Measurements from ENCODE around the gene POLH. TPM values are rescaled to one million over a fixed set of nuclear protein-coding genes. Genes with fewer than 3 reads are reported as not detected.
A peak's percentile ranks its signal among the peaks of the same experiment; 100 is the strongest.

POLH gene
- total RNA-seq, 1 experiment from 2014 or later: 24.9 TPM

DNA sequence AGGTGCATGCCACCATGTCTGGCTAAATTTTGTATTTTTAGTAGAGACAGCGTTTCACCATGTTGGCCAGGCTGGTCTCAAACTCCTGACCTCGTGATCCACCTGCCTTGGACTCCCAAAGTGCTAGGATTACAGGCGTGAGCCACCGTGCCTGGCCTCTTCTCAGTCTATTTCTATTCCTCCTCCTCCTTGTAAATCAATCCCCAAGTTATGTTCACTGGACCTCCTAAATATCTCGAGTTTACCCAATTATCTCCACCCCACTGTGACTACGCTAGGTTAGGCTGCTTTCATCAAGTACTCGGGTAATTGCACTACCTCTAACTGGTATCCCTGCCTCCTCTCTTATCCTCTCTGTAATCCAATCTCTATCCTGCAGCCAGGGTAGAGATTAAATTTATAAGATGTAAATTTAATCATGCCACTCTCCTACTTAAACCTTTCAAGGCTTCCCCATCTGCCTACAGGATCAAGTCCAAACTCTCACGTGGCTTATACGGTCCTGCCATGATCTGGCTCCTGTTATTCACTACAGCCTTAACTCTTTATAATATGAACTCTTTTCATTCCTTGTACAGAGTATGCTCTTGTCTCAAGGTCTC lies 58.8 kb downstream of the POLH start:
- no peak for DNase-seq (ENCODE audit: low spot score)
- POLR2A ChIA-PET (ENCODE audit: low non-redundant PET): interaction anchor here (0.5 kb wide), 1 partner anchor 396 kb away, joined by 7 read pairs; no protein-coding TSS in a partner anchor
- BruUV-seq (replicated peaks): no TSS peak
- peaks cover 28% of the 10 kb centered on the region for H3K36me3 ChIP-seq (ENCODE audit: insufficient read depth, low read length, poor library complexity, severe bottlenecking)
- H3K4me1 ChIP-seq (ENCODE audit: insufficient read depth, low read length, poor library complexity, severe bottlenecking): peaks cover 38% of the 10 kb centered on the region
- intact Hi-C loops (cut with micrococcal nuclease; ENCODE audit: unreplicated experiment): no loop called here
- H3K27me3 ChIP-seq (replicated peaks; ENCODE audit: insufficient read depth, low read depth, low read length, poor library complexity): no peaks in the 10 kb centered on the region
- H3K4me3 ChIP-seq (ENCODE audit: low read depth, low read length, poor library complexity, severe bottlenecking): no peak overlapping the region
- H3K9me3 ChIP-seq (ENCODE audit: low read depth, low read length, poor library complexity, severe bottlenecking): no peaks in the 10 kb centered on the region
- CTCF ChIA-PET: no interaction called here
- peak overlapping the region; percentile 89 for H3K27ac ChIP-seq (ENCODE audit: low read depth, low read length, poor library complexity, severe bottlenecking)
- no peak for TF ChIP-seq EZH2 (IDR thresholded peaks at IDR 0.05; ENCODE audit: borderline replicate concordance, low read depth, low read length, poor library complexity, severe bottlenecking)
- TF ChIP-seq, protein P1, sequence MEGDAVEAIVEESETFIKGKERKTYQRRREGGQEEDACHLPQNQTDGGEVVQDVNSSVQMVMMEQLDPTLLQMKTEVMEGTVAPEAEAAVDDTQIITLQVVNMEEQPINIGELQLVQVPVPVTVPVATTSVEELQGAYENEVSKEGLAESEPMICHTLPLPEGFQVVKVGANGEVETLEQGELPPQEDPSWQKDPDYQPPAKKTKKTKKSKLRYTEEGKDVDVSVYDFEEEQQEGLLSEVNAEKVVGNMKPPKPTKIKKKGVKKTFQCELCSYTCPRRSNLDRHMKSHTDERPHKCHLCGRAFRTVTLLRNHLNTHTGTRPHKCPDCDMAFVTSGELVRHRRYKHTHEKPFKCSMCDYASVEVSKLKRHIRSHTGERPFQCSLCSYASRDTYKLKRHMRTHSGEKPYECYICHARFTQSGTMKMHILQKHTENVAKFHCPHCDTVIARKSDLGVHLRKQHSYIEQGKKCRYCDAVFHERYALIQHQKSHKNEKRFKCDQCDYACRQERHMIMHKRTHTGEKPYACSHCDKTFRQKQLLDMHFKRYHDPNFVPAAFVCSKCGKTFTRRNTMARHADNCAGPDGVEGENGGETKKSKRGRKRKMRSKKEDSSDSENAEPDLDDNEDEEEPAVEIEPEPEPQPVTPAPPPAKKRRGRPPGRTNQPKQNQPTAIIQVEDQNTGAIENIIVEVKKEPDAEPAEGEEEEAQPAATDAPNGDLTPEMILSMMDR (conservative IDR thresholded peaks at IDR 0.05; ENCODE audit: low read depth, low read length): no peak

DNA sequence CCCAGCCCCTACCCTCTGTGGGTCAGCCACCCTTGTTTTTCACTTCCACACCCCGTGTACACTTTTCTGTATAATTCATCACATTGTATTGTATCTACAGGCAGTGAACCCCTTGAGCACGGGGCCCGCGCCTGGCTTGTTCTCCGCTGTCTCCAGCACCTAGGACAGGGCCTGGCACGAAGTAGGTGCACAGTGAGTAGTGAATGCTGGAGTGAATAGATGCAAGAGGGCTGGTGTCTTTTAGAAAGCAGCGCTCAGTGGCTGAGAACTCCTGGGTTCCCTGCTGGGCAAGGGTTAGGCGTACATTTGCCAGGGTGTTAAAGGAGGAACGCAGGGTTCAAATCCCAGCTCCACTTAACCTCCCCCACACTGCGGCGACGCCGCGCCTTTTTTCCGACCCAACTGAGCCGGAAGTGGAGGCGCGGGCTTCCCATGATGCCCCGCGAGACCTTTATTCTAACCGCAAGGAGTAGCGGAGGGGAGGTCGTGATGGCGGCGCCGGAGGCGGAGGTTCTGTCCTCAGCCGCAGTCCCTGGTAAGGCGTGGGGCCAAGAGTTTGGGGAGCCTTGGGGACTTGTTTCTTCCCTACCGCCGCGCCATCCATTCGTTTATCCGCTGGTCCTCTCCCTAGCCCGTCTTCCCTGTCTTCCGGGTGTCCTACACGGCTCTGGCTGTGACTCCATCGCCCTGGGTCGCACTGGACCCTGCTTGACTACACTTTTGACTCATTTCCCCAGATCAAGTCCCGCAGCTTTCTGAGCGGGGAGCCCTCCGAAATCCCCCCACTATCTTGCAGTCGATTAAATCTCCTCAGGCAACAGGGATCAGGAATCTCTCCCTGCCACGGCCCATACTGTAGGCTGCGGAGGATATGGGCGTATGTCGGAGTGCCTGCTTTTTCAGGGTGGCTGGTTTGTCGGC lies 59.7 kb downstream of the POLH start, which contains the start of gene MAD2L1BP:
MAD2L1BP (plus strand) TSS at position 454 of the 921 bp plus-strand sequence; CDS start at position 490, 36 bp downstream.
- intact Hi-C loops (cut with micrococcal nuclease; ENCODE audit: unreplicated experiment): no loop called here
- POLR2A ChIA-PET (ENCODE audit: low non-redundant PET): interaction anchor here (0.5 kb wide), 1 partner anchor 397 kb away, joined by 7 read pairs; no protein-coding TSS in a partner anchor
- no TSS peak for BruUV-seq (replicated peaks)
- TF ChIP-seq, protein P1 (conservative IDR thresholded peaks at IDR 0.05; ENCODE audit: low read depth, low read length): no peak
- no peak for TF ChIP-seq EZH2 (IDR thresholded peaks at IDR 0.05; ENCODE audit: borderline replicate concordance, low read depth, low read length, poor library complexity, severe bottlenecking)
- H3K27ac ChIP-seq (ENCODE audit: low read depth, low read length, poor library complexity, severe bottlenecking): peak within 1 kb of the TSS; percentile 89
- H3K4me1 ChIP-seq (ENCODE audit: insufficient read depth, low read length, poor library complexity, severe bottlenecking): peaks cover 41% of the 10 kb centered on the region
- DNase-seq (ENCODE audit: low spot score): peak; percentile 93
- H3K36me3 ChIP-seq (ENCODE audit: insufficient read depth, low read length, poor library complexity, severe bottlenecking): peaks cover 36% of the 10 kb centered on the region
- H3K9me3 ChIP-seq (ENCODE audit: low read depth, low read length, poor library complexity, severe bottlenecking): no peaks in the 10 kb centered on the region
- H3K4me3 ChIP-seq (ENCODE audit: low read depth, low read length, poor library complexity, severe bottlenecking): peak within 1 kb of the TSS; percentile 98
- CTCF ChIA-PET: no interaction called here
- H3K27me3 ChIP-seq (replicated peaks; ENCODE audit: insufficient read depth, low read depth, low read length, poor library complexity): no peaks in the 10 kb centered on the region

DNA sequence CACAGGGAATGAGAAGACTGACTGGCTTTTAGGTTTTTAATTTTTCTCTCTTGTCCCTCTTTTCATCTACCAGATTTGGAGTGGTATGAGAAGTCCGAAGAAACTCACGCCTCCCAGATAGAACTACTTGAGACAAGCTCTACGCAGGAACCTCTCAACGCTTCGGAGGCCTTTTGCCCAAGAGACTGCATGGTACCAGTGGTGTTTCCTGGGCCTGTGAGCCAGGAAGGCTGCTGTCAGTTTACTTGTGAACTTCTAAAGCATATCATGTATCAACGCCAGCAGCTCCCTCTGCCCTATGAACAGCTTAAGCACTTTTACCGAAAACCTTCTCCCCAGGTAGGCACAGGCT lies 60.3 kb downstream of the POLH start:
- DNase-seq (ENCODE audit: low spot score): no peak
- intact Hi-C loops (cut with micrococcal nuclease; ENCODE audit: unreplicated experiment): no loop called here
- Histone ChIP-seq H3K27me3 (replicated peaks; ENCODE audit: insufficient read depth, low read depth, low read length, poor library complexity) (no peaks in the 10 kb centered on the region), H3K4me3 (ENCODE audit: low read depth, low read length, poor library complexity, severe bottlenecking) (peak overlapping the region; percentile 98), H3K9me3 (ENCODE audit: low read depth, low read length, poor library complexity, severe bottlenecking) (no peaks in the 10 kb centered on the region), H3K36me3 (ENCODE audit: insufficient read depth, low read length, poor library complexity, severe bottlenecking) (peaks cover 43% of the 10 kb centered on the region), H3K27ac (ENCODE audit: low read depth, low read length, poor library complexity, severe bottlenecking) (peak overlapping the region; percentile 89), H3K4me1 (ENCODE audit: insufficient read depth, low read length, poor library complexity, severe bottlenecking) (peaks cover 39% of the 10 kb centered on the region)
- TF ChIP-seq, protein P1 (conservative IDR thresholded peaks at IDR 0.05; ENCODE audit: low read depth, low read length): no peak
- no peak for TF ChIP-seq EZH2 (IDR thresholded peaks at IDR 0.05; ENCODE audit: borderline replicate concordance, low read depth, low read length, poor library complexity, severe bottlenecking)
- CTCF ChIA-PET: no interaction called here
- POLR2A ChIA-PET (ENCODE audit: low non-redundant PET): no interaction called here
- BruUV-seq (replicated peaks): no TSS peak
